Measurements from ENCODE around the gene NMNAT1. TPM values are rescaled to one million over a fixed set of nuclear protein-coding genes. Genes with fewer than 3 reads are reported as not detected.
A peak's percentile ranks its signal among the peaks of the same experiment; 100 is the strongest.

NMNAT1 gene
- total RNA-seq, 2 donors from 2014 or later, result 4.6 to 4.7 TPM

GRCh38 chr1:9907441-9907840 is 35.8 kb upstream of the NMNAT1 start:
- no peaks in the 10 kb centered on the region for H3K9me3 ChIP-seq
- TF ChIP-seq, protein P1, sequence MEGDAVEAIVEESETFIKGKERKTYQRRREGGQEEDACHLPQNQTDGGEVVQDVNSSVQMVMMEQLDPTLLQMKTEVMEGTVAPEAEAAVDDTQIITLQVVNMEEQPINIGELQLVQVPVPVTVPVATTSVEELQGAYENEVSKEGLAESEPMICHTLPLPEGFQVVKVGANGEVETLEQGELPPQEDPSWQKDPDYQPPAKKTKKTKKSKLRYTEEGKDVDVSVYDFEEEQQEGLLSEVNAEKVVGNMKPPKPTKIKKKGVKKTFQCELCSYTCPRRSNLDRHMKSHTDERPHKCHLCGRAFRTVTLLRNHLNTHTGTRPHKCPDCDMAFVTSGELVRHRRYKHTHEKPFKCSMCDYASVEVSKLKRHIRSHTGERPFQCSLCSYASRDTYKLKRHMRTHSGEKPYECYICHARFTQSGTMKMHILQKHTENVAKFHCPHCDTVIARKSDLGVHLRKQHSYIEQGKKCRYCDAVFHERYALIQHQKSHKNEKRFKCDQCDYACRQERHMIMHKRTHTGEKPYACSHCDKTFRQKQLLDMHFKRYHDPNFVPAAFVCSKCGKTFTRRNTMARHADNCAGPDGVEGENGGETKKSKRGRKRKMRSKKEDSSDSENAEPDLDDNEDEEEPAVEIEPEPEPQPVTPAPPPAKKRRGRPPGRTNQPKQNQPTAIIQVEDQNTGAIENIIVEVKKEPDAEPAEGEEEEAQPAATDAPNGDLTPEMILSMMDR (IDR thresholded peaks at IDR 0.05), result no peak
- H3K36me3 ChIP-seq, result no peaks in the 10 kb centered on the region
- H3K4me1 ChIP-seq (ENCODE audit: control insufficient read depth in 1 of 2, low read depth in 2 of 2), result peaks cover 12 to 25% of the 10 kb centered on the region in 2 donors
- H3K4me3 ChIP-seq, result no peak overlapping the region
- H3K27ac ChIP-seq, result no peak overlapping the region
- ATAC-seq (ENCODE audit: insufficient number of reproducible peaks, low FRiP score, low read depth) (no peak), DNase-seq (ENCODE audit: low spot score) (no peak)
- no peaks in the 10 kb centered on the region for H3K27me3 ChIP-seq (replicated peaks; ENCODE audit: insufficient read depth)

- H3K36me3 ChIP-seq, result no peaks in the 10 kb centered on the region
- no peak overlapping the region for H3K27ac ChIP-seq
- peak overlapping the region; percentile 81 for H3K4me3 ChIP-seq
- H3K27me3 ChIP-seq (replicated peaks; ENCODE audit: insufficient read depth), result no peaks in the 10 kb centered on the region
- H3K9me3 ChIP-seq, result no peaks in the 10 kb centered on the region
- ATAC-seq (ENCODE audit: insufficient number of reproducible peaks, low FRiP score, low read depth) (no peak), DNase-seq (ENCODE audit: low spot score) (no peak)
- peaks cover 12 to 21% of the 10 kb centered on the region in 2 donors for H3K4me1 ChIP-seq (ENCODE audit: control insufficient read depth in 1 of 2, low read depth in 2 of 2)
- TF ChIP-seq, protein P1 (IDR thresholded peaks at IDR 0.05), result no peak
Observed at GRCh38 chr1:9908871-9909233, 34.4 kb upstream of the NMNAT1 start.

DNA sequence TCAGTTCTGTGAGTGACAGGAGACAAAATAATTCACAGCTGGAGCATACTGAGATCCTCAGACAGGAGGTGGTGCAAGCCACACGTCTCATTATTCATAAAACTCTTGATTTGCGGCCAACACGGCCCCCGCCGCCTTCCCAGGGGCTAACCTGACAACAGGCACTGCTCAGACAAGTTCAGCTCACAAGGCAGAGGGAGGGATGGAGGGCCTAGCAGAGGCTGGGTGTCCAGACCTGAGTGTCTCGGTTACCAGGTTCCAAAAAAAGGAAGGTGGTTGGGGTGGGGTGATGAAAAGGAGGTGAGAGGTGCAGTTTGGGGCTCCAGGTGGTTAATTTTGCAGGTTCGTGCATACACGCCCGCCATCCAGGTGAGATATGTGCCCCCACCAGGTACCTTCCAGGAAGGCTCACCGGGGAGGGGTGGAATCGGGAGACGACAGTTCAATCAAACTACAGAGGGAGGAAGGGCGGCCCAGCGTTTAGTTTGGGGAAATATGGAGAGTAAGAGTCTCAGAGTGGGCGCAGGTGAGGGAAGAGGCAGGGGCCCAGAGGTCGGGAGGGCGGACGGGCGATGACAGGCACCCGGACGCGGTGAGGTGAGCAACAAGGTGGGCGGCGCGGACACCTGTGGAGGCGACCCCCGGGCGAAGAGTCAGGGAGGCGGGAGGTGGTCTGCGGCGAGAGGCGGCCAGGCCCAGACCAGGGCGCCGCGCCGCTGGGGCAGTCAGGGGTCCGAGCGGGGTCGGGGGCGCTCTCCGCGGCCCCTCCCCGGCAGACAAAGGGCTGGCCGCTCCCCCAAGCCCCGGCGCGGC is 33.8 kb upstream of the NMNAT1 start:
- H3K9me3 ChIP-seq, result no peaks in the 10 kb centered on the region
- H3K4me1 ChIP-seq (ENCODE audit: control insufficient read depth in 1 of 2, low read depth in 2 of 2), result peaks cover 12 to 21% of the 10 kb centered on the region in 2 donors
- DNase-seq (ENCODE audit: low spot score) (no peak), ATAC-seq (ENCODE audit: insufficient number of reproducible peaks, low FRiP score, low read depth) (no peak)
- no peaks in the 10 kb centered on the region for H3K36me3 ChIP-seq
- H3K27ac ChIP-seq, result peak overlapping the region; percentile 17 to 34
- H3K4me3 ChIP-seq, result peak overlapping the region; percentile 81
- TF ChIP-seq, protein P1 (IDR thresholded peaks at IDR 0.05), result no peak
- H3K27me3 ChIP-seq (replicated peaks; ENCODE audit: insufficient read depth), result no peaks in the 10 kb centered on the region

GRCh38 chr1:9910076-9910422 is 33.2 kb upstream of the NMNAT1 start, which contains the start of gene CTNNBIP1:
Gene CTNNBIP1, minus strand, starts transcription at chr1:9910269. Its CDS starts 38,205 bp downstream, at chr1:9872064.
- DNase-seq (ENCODE audit: low spot score) (no peak), ATAC-seq (ENCODE audit: insufficient number of reproducible peaks, low FRiP score, low read depth) (no peak)
- TF ChIP-seq, protein P1 (IDR thresholded peaks at IDR 0.05), result no peak
- Histone ChIP-seq H3K4me1 (ENCODE audit: control insufficient read depth in 1 of 2, low read depth in 2 of 2) (peaks cover 12 to 21% of the 10 kb centered on the region in 2 donors), H3K9me3 (no peaks in the 10 kb centered on the region), H3K27me3 (replicated peaks; ENCODE audit: insufficient read depth) (no peaks in the 10 kb centered on the region), H3K27ac (peak within 1 kb of the TSS; percentile 98 to 99), H3K4me3 (peak within 1 kb of the TSS; percentile 96), H3K36me3 (no peaks in the 10 kb centered on the region)

DNA sequence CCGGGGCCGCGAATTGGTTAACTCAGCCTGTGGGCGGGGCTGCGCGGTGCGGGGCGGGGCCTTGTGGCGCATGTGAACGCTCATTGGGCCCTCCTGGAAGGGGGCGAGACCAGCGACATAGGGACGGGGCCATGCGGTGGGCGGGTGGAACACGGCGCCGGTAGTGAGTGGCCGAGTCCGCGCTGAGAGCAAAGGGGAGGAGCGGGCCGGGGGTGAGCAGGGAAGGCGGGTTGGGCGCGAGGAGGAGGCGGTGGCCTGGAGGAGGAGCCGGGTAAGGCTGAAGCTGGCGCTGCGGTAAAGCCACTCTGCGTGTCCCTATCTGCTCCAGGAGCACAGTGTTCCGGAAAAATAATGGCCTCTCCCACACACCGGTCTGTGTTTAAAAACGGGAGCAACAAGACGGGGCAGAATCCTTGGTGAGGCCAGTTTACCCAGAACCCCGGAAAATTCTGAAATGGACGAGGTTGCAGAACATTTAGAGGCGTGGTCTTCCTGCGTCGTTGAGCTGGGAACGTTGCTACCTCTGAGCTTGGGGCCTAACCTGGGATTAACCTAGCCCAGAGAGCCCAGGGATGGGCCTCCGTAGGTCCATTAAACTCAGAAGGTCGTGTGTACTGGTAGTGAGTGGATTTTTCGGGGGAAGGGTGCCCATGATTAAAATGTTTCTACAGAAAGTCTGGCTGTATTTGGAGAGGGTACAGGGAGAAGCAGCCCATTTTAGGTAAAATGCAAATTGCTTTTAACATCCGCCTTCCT is 32.7 kb upstream of the NMNAT1 start:
- H3K4me1 ChIP-seq (ENCODE audit: control insufficient read depth in 1 of 2, low read depth in 2 of 2), result peaks cover 12 to 21% of the 10 kb centered on the region in 2 donors
- no peaks in the 10 kb centered on the region for H3K27me3 ChIP-seq (replicated peaks; ENCODE audit: insufficient read depth)
- H3K9me3 ChIP-seq, result no peaks in the 10 kb centered on the region
- H3K4me3 ChIP-seq, result peak overlapping the region; percentile 96
- H3K27ac ChIP-seq, result peak overlapping the region; percentile 98 to 99
- ATAC-seq (ENCODE audit: insufficient number of reproducible peaks, low FRiP score, low read depth) (peak; percentile 93), DNase-seq (ENCODE audit: low spot score) (peak; percentile 99)
- no peaks in the 10 kb centered on the region for H3K36me3 ChIP-seq
- TF ChIP-seq, protein P1 (IDR thresholded peaks at IDR 0.05), result no peak
